ENCODE data around the gene TOM1L2. TPM values are rescaled to one million over a fixed set of nuclear protein-coding genes. Genes with fewer than 3 reads are reported as not detected.
A peak's percentile ranks its signal among the peaks of the same experiment; 100 is the strongest.

TOM1L2 gene
- polyA plus RNA-seq, 1 experiment, result 25.5 TPM

GRCh38 chr17:17840751-17841591, 131.2 kb downstream of the TOM1L2 start:
- no peaks in the 10 kb centered on the region for H3K27me3 ChIP-seq (ENCODE audit: control insufficient read depth, insufficient read depth, low read length)
- ChIA-PET CTCF (interaction anchor here (0.6 to 1.6 kb wide), 2 partner anchors 20 to 78 kb away, joined by 3 read pairs; no protein-coding TSS in a partner anchor), POLR2A (no interaction called here)
- H3K9me3 ChIP-seq (ENCODE audit: control insufficient read depth, insufficient read depth, low read length), result no peaks in the 10 kb centered on the region; the same call in 1 of the 2 replicates
- no peak for TF ChIP-seq CTCF (IDR thresholded peaks at IDR 0.05; ENCODE audit: low read depth, low read length)
- DNase-seq (ENCODE audit: low read depth, low spot score), result no peak
- peak overlapping the region; percentile 58; the same call in 1 of the 2 replicates for H3K4me3 ChIP-seq (ENCODE audit: low read depth, low read length)
- H3K27ac ChIP-seq (ENCODE audit: low read depth, low read length), result peak overlapping the region; percentile 96

GRCh38 chr17:17839791-17840707, 132.2 kb downstream of the TOM1L2 start:
- TF ChIP-seq CTCF (IDR thresholded peaks at IDR 0.05; ENCODE audit: low read depth, low read length), result no peak
- Histone ChIP-seq H3K27ac (ENCODE audit: low read depth, low read length) (peak overlapping the region; percentile 96), H3K27me3 (ENCODE audit: control insufficient read depth, insufficient read depth, low read length) (no peaks in the 10 kb centered on the region), H3K9me3 (ENCODE audit: control insufficient read depth, insufficient read depth, low read length) (no peaks in the 10 kb centered on the region; the same call in 1 of the 2 replicates), H3K4me3 (ENCODE audit: low read depth, low read length) (peak overlapping the region; percentile 58)
- peak; percentile 36 for DNase-seq (ENCODE audit: low read depth, low spot score)
- CTCF ChIA-PET, result interaction anchor here (0.6 to 1.6 kb wide), 2 partner anchors 19 to 79 kb away, joined by 3 read pairs; no protein-coding TSS in a partner anchor
- POLR2A ChIA-PET, result no interaction called here

- CTCF ChIA-PET, result interaction anchor here (0.7 kb wide), 1 partner anchor 483 kb away, joined by 3 read pairs; no protein-coding TSS in a partner anchor
- no peak for DNase-seq (ENCODE audit: low read depth, low spot score)
- H3K9me3 ChIP-seq (ENCODE audit: control insufficient read depth, insufficient read depth, low read length), result no peaks in the 10 kb centered on the region; the same call in 1 of the 2 replicates
- no peak overlapping the region for H3K4me3 ChIP-seq (ENCODE audit: low read depth, low read length)
- peak overlapping the region; percentile 91 for H3K27ac ChIP-seq (ENCODE audit: low read depth, low read length)
- no peak for TF ChIP-seq CTCF (IDR thresholded peaks at IDR 0.05; ENCODE audit: low read depth, low read length)
- no peaks in the 10 kb centered on the region for H3K27me3 ChIP-seq (ENCODE audit: control insufficient read depth, insufficient read depth, low read length)
- POLR2A ChIA-PET, result no interaction called here
These were observed 133.9 kb downstream of the TOM1L2 start for GRCh38 chr17:17837966-17838962.

- TF ChIP-seq CTCF (IDR thresholded peaks at IDR 0.05; ENCODE audit: low read depth, low read length), result no peak
- H3K27ac ChIP-seq (ENCODE audit: low read depth, low read length), result peak overlapping the region; percentile 91
- H3K4me3 ChIP-seq (ENCODE audit: low read depth, low read length), result no peak overlapping the region
- no peak for DNase-seq (ENCODE audit: low read depth, low spot score)
- H3K27me3 ChIP-seq (ENCODE audit: control insufficient read depth, insufficient read depth, low read length), result no peaks in the 10 kb centered on the region
- ChIA-PET POLR2A (interaction anchor here (1.6 kb wide), 2 partner anchors 10 to 16 kb away, joined by 5 to 9 read pairs; no protein-coding TSS in a partner anchor), CTCF (no interaction called here)
- H3K9me3 ChIP-seq (ENCODE audit: control insufficient read depth, insufficient read depth, low read length), result no peaks in the 10 kb centered on the region; the same call in 1 of the 2 replicates
These were observed 134.8 kb downstream of the TOM1L2 start for GRCh38 chr17:17837380-17837821.

Measured in AG04450 (cell line).